Thyroid gland (tissue), 4 donors: ENCODE data around the gene ALDH5A1. TPM values are rescaled to one million over a fixed set of nuclear protein-coding genes. Genes with fewer than 3 reads are reported as not detected.
"Not testable (repeated sequence)": the region's sequence is repeated elsewhere in the genome, so short reads cannot be mapped to it uniquely, and the experiment has no call there.

Source experiments
- DNase-seq, 2 donors: peaks; one replicate each; pipeline ENCODE4 v3.0.0-alpha.2; 2019
- H3K27ac ChIP-seq, 3 donors: fragments of 200-600 bp; sonication (generic); 1 replicate in 2 of 3; 2 replicates in 1 of 3; pipeline ENCODE4 v1.5.1; 2016 to 2019; ENCODE audit warnings: mild to moderate bottlenecking in 1 of 3, moderate library complexity in 1 of 3
- H3K27me3 ChIP-seq: fragments of 200-600 bp; sonication (generic); one replicate; pipeline ENCODE4 v1.5.1; 2019
- H3K36me3 ChIP-seq, 2 donors: fragments of 200-600 bp; sonication (generic); one replicate each; pipeline ENCODE4 v1.5.1; 2016 to 2019
- H3K4me1 ChIP-seq, 2 donors: fragments of 200-600 bp; sonication (generic); one replicate each; pipeline ENCODE4 v1.5.1; 2017 to 2019
- H3K4me3 ChIP-seq, 3 donors: fragments of 200-600 bp; sonication (generic); replicated peaks in 1 of 3; 1 replicate in 2 of 3; 2 replicates in 1 of 3; pipeline ENCODE4 v1.5.1; 2016; ENCODE audit warnings: mild to moderate bottlenecking in 1 of 3
- H3K9me3 ChIP-seq: fragments of 200-600 bp; sonication (generic); one replicate; pipeline ENCODE4 v1.5.1; 2017
- POLR2A ChIP-seq, 2 donors: fragments of 450-650 bp; IDR thresholded peaks; one replicate each; pipeline ENCODE4 v1.6.1; 2017; ENCODE audit warnings: antibody characterized with exemption in 2 of 2, mild to moderate bottlenecking in 2 of 2, moderate library complexity in 1 of 2
- WGBS, 2 donors: methylation state at CpG; one replicate each; pipeline ENCODE4 v1.1.5; 2017; 5-methylcytosine and 5-hydroxymethylcytosine counted together
- intact Hi-C: fragments of 100-400 bp; cut with DNase I; formaldehyde crosslinking; loops from one replicate; pipeline ENCODE4 v1.15.1; 2023
- total RNA-seq, 4 donors: library from RNA; depleted of rRNA; stranded (reverse); fragments of >200 nt; gene quantifications; one replicate each; pipeline ENCODE4 v1.2.3, GENCODE V29; 2016
- TF ChIP-seq, protein P1 (sequence below), 6 experiments: fragments of 200-600 bp in 3 of 6; fragments of 450-650 bp in 3 of 6; sonication (generic) in 3 of 6; IDR thresholded peaks; one replicate each; pipeline ENCODE4 v1.5.1; 2016 to 2019; ENCODE audit warnings: antibody characterized with exemption in 6 of 6, mild to moderate bottlenecking in 2 of 6, inconsistent platforms in 1 of 6, moderate library complexity in 1 of 6

The ALDH5A1 gene
- total RNA-seq, 4 donors from 2014 or later = 10.7 to 20.4 (median 18.8) TPM

GRCh38 chr6:24501374-24501773, 6.6 kb downstream of the ALDH5A1 start:
- Histone ChIP-seq H3K27ac (no peak overlapping the region), H3K9me3 (no peaks in the 10 kb centered on the region), H3K4me1 (peaks cover 0 to 6% of the 10 kb centered on the region in 2 donors), H3K27me3 (no peaks in the 10 kb centered on the region), H3K4me3 (no peak overlapping the region), H3K36me3 (peaks cover 0 to 6% of the 10 kb centered on the region in 2 donors)
- intact Hi-C loops = no loop called here
- TF ChIP-seq, protein P1, sequence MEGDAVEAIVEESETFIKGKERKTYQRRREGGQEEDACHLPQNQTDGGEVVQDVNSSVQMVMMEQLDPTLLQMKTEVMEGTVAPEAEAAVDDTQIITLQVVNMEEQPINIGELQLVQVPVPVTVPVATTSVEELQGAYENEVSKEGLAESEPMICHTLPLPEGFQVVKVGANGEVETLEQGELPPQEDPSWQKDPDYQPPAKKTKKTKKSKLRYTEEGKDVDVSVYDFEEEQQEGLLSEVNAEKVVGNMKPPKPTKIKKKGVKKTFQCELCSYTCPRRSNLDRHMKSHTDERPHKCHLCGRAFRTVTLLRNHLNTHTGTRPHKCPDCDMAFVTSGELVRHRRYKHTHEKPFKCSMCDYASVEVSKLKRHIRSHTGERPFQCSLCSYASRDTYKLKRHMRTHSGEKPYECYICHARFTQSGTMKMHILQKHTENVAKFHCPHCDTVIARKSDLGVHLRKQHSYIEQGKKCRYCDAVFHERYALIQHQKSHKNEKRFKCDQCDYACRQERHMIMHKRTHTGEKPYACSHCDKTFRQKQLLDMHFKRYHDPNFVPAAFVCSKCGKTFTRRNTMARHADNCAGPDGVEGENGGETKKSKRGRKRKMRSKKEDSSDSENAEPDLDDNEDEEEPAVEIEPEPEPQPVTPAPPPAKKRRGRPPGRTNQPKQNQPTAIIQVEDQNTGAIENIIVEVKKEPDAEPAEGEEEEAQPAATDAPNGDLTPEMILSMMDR (IDR thresholded peaks at IDR 0.05) = no peak
- TF ChIP-seq POLR2A (IDR thresholded peaks at IDR 0.05) = no peak
- 61 to 71% methylated on average over 2 of the region's 2 CpGs for whole genome bisulfite sequencing, 2 donors
- DNase-seq = no peak

GRCh38 chr6:24501914-24502313, 7.1 kb downstream of the ALDH5A1 start:
- no peak overlapping the region for H3K4me3 ChIP-seq
- intact Hi-C loops = no loop called here
- no peak overlapping the region for H3K27ac ChIP-seq
- H3K4me1 ChIP-seq = peaks cover 0 to 6% of the 10 kb centered on the region in 2 donors
- DNase-seq = no peak
- H3K27me3 ChIP-seq = no peaks in the 10 kb centered on the region
- H3K9me3 ChIP-seq = no peaks in the 10 kb centered on the region
- peaks cover 0 to 6% of the 10 kb centered on the region in 2 donors for H3K36me3 ChIP-seq
- TF ChIP-seq POLR2A (IDR thresholded peaks at IDR 0.05) = no peak
- TF ChIP-seq, protein P1 (IDR thresholded peaks at IDR 0.05) = no peak

GRCh38 chr6:24504287-24504648, 9.5 kb downstream of the ALDH5A1 start:
- DNase-seq = no peak
- Histone ChIP-seq H3K9me3 (no peaks in the 10 kb centered on the region), H3K4me1 (peaks cover 0 to 6% of the 10 kb centered on the region in 2 donors), H3K4me3 (no peak overlapping the region), H3K36me3 (peaks cover 0 to 6% of the 10 kb centered on the region in 2 donors), H3K27ac (no peak overlapping the region), H3K27me3 (no peaks in the 10 kb centered on the region)
- intact Hi-C loops = no loop called here
- WGBS, 2 donors = 93 to 100% methylated on average over 1 of the region's 1 CpG
- TF ChIP-seq, protein P1 (IDR thresholded peaks at IDR 0.05) = no peak
- TF ChIP-seq POLR2A (IDR thresholded peaks at IDR 0.05) = no peak

- H3K27ac ChIP-seq = no peak overlapping the region
- peaks cover 0 to 6% of the 10 kb centered on the region in 2 donors for H3K36me3 ChIP-seq
- 85 to 94% methylated on average over 14 of the region's 14 CpGs for WGBS, 2 donors
- DNase-seq = no peak
- intact Hi-C loops = no loop called here
- H3K27me3 ChIP-seq = no peaks in the 10 kb centered on the region
- H3K9me3 ChIP-seq = no peaks in the 10 kb centered on the region
- no peak overlapping the region for H3K4me3 ChIP-seq
- H3K4me1 ChIP-seq = peaks cover 0 to 6% of the 10 kb centered on the region in 2 donors
- TF ChIP-seq, protein P1 (IDR thresholded peaks at IDR 0.05) = no peak
Observed at GRCh38 chr6:24504649-24505586, 10.1 kb downstream of the ALDH5A1 start.

DNA sequence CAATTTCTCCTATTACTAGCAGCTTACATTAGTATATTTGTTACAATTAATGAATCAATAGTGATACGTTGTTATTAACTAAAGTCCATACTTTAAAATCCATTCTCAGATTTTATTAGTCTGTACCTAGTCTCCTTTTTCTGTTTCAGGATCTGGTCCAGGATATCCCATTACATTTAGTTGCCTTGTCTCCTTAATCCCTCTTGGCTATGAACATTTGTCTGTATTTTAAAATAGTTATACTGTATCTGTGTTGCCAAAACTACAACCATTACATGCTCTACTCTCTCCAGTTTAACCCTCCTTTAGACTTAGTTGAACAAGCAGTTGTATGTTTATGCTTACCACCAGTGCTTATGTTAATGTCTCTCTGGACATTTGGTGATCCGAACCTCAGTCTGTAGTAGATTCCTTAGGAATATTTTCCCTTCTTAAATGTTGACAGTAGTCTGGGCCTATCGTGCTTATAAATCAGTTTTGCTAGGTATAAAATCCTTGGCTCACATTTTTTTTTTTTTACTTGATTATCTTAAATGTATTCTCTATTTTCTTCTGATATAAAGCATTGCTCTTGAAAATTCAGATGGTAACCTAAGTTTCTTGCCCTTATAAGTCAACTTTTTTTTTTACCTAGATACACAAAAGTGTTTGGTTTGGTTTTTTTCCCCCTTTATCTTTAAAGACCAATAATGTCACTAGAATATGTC, 12.2 kb downstream of the ALDH5A1 start:
- no peaks in the 10 kb centered on the region for H3K4me1 ChIP-seq
- TF ChIP-seq, protein P1 (IDR thresholded peaks at IDR 0.05) = no peak
- no peak for TF ChIP-seq POLR2A (IDR thresholded peaks at IDR 0.05)
- H3K27ac ChIP-seq = no peak overlapping the region
- no peak for DNase-seq
- no peaks in the 10 kb centered on the region for H3K27me3 ChIP-seq
- WGBS, 2 donors = 96 to 97% methylated on average over 3 of the region's 3 CpGs
- H3K36me3 ChIP-seq = peaks cover 0 to 6% of the 10 kb centered on the region in 2 donors
- no peak overlapping the region for H3K4me3 ChIP-seq
- intact Hi-C loops = no loop called here
- H3K9me3 ChIP-seq = no peaks in the 10 kb centered on the region

- H3K9me3 ChIP-seq, H3K4me1 ChIP-seq, DNase-seq, H3K27ac ChIP-seq, H3K27me3 ChIP-seq, intact Hi-C loops, H3K4me3 ChIP-seq, H3K36me3 ChIP-seq: not testable (repeated sequence)
- 83 to 90% methylated on average over 5 to 6 of the region's 6 CpGs for WGBS, 2 donors
Observed at GRCh38 chr6:24511976-24512375, 17.2 kb downstream of the ALDH5A1 start.
